Measurements from ENCODE around the gene MDK. TPM values are rescaled to one million over a fixed set of nuclear protein-coding genes. Genes with fewer than 3 reads are reported as not detected.
A peak's percentile ranks its signal among the peaks of the same experiment; 100 is the strongest.

MDK gene
- total and polyA plus RNA-seq, 2 donors (not counting 3 experiments of a cell fraction or from before 2014, with no cell fraction given) = 331 to 893 TPM

GRCh38 chr11:46348566-46349401 lies 32.7 kb upstream of the MDK start:
- intact Hi-C loops (cut with micrococcal nuclease) = no loop called here
- TSS peak; percentile 22 for BruUV-seq (replicated peaks)
- no peak for TF ChIP-seq FOS (IDR thresholded peaks at IDR 0.05; ENCODE audit: borderline replicate concordance, insufficient read depth, low read length)
- no peak for TF ChIP-seq POLR2A (IDR thresholded peaks at IDR 0.05; ENCODE audit: low read depth, low read length)
- no peak for TF ChIP-seq EZH2 (IDR thresholded peaks at IDR 0.05; ENCODE audit: borderline replicate concordance, low read depth, low read length, severe bottlenecking)
- no peak for TF ChIP-seq MAX (IDR thresholded peaks at IDR 0.05; ENCODE audit: insufficient read depth, insufficient read length)
- TF ChIP-seq JUN (IDR thresholded peaks at IDR 0.05; ENCODE audit: borderline replicate concordance, insufficient read depth, insufficient read length, low read depth) = no peak
- TF ChIP-seq GATA2 (IDR thresholded peaks at IDR 0.05; ENCODE audit: insufficient read depth, insufficient read length, low read depth, low read length) = no peak
- TF ChIP-seq POLR2AphosphoS5 (IDR thresholded peaks at IDR 0.05; ENCODE audit: insufficient read depth, low read depth, low read length) = no peak
- TF ChIP-seq CTCF (IDR thresholded peaks at IDR 0.05; ENCODE audit: extremely low read depth in 1 of 2, insufficient read depth in 1 of 2, low read depth in 1 of 2, low read length in 2 of 2) = no peak
- no peak for TF ChIP-seq MYC (IDR thresholded peaks at IDR 0.05; ENCODE audit: low read depth, low read length)
- Histone ChIP-seq H3K36me3 (ENCODE audit: control insufficient read depth in 2 of 2, extremely low read depth in 1 of 2, insufficient read depth in 2 of 2, low read length in 2 of 2) (peaks cover 2 to 11% of the 10 kb centered on the region in 2 experiments), H3K79me2 (ENCODE audit: control insufficient read depth, insufficient read depth, low read length) (peaks cover 56% of the 10 kb centered on the region), H3K4me3 (replicated peaks in 1 of 3; ENCODE audit: insufficient read depth in 1 of 3, low read depth in 1 of 3, low read length in 3 of 3) (peak overlapping the region in 2 of 3 experiments; percentile 49 to 73), H4K20me1 (replicated peaks; ENCODE audit: control insufficient read depth, extremely low read depth, insufficient read depth, low read length) (no peaks in the 10 kb centered on the region), H3K9me3 (replicated peaks; ENCODE audit: control insufficient read depth, insufficient read depth, low read length) (no peaks in the 10 kb centered on the region), H2AFZ (ENCODE audit: low read depth, low read length) (no peak overlapping the region), H3K9ac (replicated peaks; ENCODE audit: extremely low read depth, insufficient read depth, low read length) (no peak overlapping the region), H3K27ac (ENCODE audit: insufficient read depth, low read depth, low read length) (no peak overlapping the region), H3K27me3 (ENCODE audit: control insufficient read depth in 2 of 2, insufficient read depth in 2 of 2, low read length in 2 of 2) (no peaks in the 10 kb centered on the region), H3K4me2 (ENCODE audit: insufficient read depth, low read length) (peak overlapping the region; percentile 59), H3K4me1 (ENCODE audit: control insufficient read depth, extremely low read depth, insufficient read depth, low read length) (peaks cover 34% of the 10 kb centered on the region), H3K9me1 (replicated peaks; ENCODE audit: control insufficient read depth, extremely low read depth, insufficient read depth, low read length) (no peaks in the 10 kb centered on the region)
- dilution Hi-C loops (cut with MboI; ENCODE audit: extremely low pct_ligation_motif_present, low sequenced_read_pairs) = no loop called here
- FAIRE-seq (no peak), DNase-seq (ENCODE audit: low read depth, low spot score) (no peak)
- ChIA-PET POLR2A (interaction anchor here (0.7 kb wide), 1 partner anchor 110 kb away, joined by 3 read pairs; no protein-coding TSS in a partner anchor), CTCF (interaction anchor here (1.0 to 10.8 kb wide), 7 partner anchors 16 to 384 kb away, joined by 3 to 200 read pairs (median 4); no protein-coding TSS in a partner anchor)
